HG03521 (cell line): ENCODE data around the gene RB1.

ENCODE experiments used
- ATAC-seq: cut with Tn5 transposase; IDR thresholded peaks from one replicate; pipeline ENCODE4 v1.9.1; 2021; ENCODE audit warnings: mild to moderate bottlenecking, moderate library complexity; ENCODE audit not compliant: unreplicated experiment

The RB1 gene

DNA sequence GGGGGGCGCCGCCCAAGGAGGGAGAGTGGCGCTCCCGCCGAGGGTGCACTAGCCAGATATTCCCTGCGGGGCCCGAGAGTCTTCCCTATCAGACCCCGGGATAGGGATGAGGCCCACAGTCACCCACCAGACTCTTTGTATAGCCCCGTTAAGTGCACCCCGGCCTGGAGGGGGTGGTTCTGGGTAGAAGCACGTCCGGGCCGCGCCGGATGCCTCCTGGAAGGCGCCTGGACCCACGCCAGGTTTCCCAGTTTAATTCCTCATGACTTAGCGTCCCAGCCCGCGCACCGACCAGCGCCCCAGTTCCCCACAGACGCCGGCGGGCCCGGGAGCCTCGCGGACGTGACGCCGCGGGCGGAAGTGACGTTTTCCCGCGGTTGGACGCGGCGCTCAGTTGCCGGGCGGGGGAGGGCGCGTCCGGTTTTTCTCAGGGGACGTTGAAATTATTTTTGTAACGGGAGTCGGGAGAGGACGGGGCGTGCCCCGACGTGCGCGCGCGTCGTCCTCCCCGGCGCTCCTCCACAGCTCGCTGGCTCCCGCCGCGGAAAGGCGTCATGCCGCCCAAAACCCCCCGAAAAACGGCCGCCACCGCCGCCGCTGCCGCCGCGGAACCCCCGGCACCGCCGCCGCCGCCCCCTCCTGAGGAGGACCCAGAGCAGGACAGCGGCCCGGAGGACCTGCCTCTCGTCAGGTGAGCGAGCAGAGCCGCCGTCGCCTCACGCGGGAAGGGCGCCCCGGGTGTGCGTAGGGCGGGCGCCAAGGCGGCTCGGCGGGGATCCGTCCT is at the start of gene RB1:
Gene RB1 (plus strand): TSS at position 393 of the 784 bp plus-strand sequence. CDS start 162 bp downstream, at position 555.
- peak; percentile 75 for ATAC-seq

GRCh38 chr13:48253849-48254248 is 49.7 kb upstream of the RB1 start:
- ATAC-seq, result no peak

- ATAC-seq, result no peak
Observed at GRCh38 chr13:48255090-48255489, 48.5 kb upstream of the RB1 start.

DNA sequence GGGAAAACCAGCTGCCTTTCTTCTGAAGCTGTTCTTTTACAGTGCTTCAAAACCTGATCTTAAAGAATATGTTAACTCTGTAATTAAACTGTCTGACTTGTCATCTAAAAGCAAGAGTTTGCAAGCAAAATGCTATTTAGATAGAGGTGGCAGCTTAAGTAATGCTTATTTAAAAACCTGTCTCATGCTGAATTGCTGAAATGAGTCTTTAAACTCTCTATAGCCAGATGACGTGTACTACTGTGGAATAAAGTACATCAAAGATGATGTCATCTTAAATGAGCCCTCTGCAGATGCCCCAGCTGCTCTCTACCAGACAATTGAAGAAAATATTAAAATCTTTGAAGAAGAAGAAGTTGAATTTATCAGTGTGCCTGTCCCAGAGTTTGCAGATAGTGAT is 47.6 kb upstream of the RB1 start:
- ATAC-seq, result no peak

DNA sequence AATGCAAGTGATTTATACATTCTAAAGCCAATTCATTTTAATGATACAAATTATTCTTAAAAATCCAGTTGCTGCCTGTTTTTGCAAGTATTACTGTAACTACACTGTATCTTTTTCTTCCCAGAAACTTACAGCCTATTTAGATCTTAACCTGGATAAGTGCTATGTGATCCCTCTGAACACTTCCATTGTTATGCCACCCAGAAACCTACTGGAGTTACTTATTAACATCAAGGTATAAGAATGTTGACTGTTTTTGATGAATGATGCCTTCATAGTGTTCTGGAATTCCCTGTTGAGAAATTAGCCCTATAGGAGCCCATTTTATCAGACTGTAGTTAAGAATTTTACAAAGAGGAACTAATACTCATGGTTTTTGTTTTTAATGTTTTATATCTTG is 45.5 kb upstream of the RB1 start:
- no peak for ATAC-seq

- ATAC-seq, result no peak
Observed at GRCh38 chr13:48258430-48258829, 45.1 kb upstream of the RB1 start.

DNA sequence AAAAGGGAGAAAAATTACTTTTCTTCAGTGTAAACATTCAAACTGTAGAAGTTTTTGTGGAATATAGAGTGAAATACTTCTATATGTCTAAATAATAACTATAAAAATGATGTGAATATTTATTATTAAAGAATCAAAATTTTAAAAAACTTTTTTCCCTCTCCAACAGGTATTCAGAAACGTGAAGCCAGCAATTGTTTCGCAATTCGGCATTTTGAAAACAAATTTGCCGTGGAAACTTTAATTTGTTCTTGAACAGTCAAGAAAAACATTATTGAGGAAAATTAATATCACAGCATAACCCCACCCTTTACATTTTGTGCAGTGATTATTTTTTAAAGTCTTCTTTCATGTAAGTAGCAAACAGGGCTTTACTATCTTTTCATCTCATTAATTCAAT is 42.6 kb upstream of the RB1 start:
- ATAC-seq, result no peak

- no peak for ATAC-seq
Observed at GRCh38 chr13:48263196-48263595, 40.4 kb upstream of the RB1 start.

DNA sequence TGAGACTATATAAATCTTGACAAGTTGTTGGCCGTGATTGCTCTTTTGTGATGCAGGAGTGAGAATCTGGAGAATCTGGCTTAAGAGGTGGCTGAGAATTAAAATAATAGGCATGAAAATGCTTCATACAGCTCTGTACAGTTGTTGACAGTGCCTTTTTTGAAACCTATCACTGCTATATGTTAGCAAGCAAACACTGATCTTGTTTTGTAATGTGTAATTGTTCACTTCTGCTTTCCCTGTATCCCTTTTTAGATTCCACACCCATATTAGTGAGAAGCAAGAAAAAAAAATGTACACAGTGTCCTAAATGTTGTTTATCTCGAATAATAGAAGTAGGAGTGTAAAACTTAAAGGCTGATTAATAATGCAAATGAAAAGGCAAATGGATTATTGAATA is 39.5 kb upstream of the RB1 start:
- no peak for ATAC-seq

- ATAC-seq, result no peak
Observed at GRCh38 chr13:48265217-48265815, 38.2 kb upstream of the RB1 start.

DNA sequence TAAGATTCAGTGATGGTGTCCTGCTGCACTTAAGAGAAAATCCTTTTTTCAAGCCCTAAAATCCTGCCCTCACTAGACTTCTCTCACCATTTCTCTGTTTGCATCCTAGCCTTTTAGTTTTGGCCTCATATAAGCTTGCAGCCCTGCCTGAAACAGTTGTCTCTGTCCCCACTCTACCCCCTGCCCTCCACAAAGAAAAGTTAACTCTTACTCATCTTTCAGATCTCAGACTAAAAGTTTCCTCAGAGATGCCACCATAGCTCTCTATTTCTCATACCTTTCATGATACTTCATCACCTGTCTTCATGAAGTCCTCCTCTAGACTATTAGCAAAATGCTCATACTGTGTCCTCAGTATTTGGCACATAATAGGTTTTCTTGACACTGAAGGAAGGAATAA is 37.4 kb upstream of the RB1 start:
- ATAC-seq, result no peak

DNA sequence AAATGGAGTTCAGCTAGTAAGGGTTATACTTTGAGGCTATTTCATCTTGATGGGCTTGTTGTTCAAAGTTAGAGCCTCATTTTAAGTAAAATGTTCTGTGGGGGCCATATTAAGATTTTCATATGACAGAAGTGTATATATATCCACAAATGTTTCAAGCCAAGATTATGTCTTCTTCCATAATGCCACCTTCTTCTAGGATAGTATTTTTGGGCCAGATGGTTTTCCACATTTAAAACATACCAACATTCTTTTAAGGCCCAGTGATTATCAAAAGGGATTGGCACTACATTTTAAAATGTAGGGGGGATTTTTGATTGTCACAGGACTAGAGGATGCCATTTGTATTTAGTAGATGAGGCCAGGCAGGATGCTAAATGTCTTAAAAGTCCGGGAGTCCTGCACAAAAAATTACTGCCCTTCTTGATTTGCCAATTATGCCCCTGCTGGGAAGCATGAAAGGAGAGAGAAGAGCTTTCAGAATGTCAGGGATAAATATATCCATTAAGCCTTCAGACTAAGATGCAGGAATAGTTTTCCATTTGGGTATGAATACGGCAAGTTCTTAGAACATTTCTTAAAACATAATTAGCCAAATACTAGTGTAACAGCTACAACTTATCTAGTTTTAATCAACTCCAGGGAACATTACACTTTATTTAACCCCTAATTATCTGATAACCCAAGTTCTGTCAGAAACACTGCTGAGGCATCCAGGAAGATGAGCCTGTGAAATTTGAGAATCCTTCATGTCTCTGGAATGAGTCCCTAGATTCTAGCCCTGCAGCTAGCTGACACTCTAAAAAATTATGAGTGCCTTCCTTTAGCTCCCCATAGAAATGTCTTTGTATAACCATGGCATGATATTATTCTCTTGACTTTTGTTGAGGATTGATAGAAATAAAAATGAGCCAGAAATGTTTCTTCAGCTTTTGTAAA is 36.6 kb upstream of the RB1 start:
- ATAC-seq, result no peak

GRCh38 chr13:48268019-48268418 is 35.5 kb upstream of the RB1 start:
- no peak for ATAC-seq

GRCh38 chr13:48273346-48273745 is 30.2 kb upstream of the RB1 start:
- ATAC-seq, result no peak

DNA sequence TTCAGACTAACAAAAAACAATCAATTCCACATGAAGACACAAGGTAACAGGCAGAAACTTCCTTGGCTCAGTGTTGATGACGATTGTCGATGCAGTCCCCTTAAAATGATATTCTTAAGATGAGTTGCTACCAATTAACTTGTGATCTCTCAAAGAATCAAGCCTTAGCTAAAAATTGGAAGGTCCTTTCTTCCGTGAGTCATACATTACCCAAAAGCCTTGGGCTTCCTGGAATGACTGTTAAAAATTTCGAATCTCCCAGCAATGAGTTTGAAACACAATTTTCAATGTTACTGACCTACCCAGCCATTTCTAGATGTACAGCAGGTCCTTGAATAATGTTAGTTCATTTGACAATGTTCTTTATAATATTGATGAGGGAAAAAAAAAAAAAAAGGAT is 28.0 kb upstream of the RB1 start:
- no peak for ATAC-seq

DNA sequence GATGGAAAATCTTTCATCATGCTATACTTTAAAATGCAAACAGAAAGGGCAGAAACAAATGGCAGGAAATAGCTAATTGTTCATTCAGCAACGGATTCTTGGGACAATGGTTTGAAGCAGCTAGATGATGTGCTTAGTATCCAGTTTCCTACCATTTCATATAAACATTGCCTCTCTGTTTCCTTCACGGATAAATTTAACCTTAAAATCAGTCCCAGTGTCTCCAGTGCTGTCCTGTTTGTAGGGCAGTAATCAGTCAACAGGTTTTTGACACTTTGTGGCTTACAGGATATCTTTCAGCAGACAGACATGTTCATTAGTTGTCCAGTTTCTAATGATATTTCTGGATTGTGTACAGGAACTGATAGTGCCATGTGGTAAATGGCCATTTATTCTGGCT is 24.7 kb upstream of the RB1 start:
- no peak for ATAC-seq

GRCh38 chr13:48281556-48281955 is 22.0 kb upstream of the RB1 start:
- ATAC-seq, result no peak

DNA sequence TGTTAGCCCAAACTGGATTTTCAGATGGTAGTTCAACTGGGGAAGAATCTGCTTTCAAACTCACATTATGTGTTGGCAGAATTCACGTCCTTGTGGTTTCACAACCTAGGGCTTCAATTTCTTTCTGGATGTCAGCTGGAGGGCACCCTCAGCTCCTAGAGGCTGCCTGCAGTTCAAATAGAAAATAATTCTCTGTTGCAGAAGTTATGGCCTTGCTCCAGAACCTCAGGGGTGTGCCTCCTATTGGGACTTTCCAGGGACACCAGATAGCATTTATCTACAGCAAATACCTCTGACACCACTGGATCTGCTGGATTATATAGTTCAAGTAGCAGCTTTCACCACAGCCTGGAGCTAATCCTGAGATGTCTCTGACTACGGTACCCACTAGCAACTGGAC is 11.8 kb upstream of the RB1 start:
- ATAC-seq, result no peak

- no peak for ATAC-seq
Observed at GRCh38 chr13:48292650-48293049, 10.9 kb upstream of the RB1 start.

DNA sequence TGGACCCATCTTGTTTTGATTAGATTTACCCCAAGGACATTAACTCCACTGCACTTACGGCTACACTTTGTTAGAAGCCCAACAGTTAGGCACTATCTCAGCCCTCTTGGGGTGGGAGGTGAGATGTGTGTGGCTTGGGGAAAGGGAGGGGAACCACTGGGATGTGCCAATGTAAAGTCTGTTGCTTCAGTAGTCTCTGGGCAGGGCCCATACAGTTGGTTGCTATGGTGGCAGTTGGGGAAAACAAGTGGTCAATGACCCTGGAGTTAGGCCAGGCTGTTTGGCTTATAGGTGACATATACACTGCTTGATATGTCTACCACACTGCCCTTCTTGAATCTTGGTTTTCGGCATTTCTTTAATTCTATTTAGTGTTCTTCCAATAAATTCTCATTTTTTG is 8.9 kb upstream of the RB1 start:
- no peak for ATAC-seq

DNA sequence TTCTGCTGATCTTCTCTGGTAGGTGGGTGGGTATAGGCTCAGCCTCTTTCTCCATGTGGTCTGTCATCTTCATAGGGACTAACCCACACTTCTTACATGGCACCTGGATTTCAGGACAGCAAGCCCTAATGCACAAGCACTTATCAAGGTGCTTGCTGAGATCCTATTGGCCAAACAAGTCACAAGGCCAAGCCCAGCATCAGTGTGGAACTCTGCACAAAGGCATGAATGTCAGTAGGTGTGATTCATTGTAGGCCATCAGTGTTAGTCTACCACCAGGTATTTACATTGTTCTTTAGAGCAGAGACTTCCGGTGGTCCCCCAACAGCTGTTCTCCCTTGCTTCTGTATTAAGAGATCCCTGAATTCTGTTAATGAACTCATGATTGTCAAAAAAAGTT is 8.3 kb upstream of the RB1 start:
- ATAC-seq, result no peak

DNA sequence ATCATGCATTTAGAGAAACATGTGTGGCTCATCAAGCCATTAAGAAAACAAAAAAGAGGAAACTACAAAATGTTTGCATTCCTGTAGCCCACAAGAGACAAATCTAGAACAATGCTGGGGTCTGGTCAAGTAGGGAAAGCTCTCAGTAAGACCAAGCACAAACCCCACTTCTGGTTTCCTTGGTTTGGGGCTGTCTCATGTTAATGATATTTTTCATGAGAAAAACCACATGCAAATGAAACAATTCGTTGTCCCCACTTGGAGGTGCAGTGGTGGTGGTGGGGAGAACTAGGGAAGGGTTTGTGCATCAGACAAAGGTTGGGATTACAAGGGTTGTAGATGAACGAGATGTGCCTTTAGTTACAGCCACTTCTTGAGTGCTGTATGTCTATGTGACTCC is 7.0 kb upstream of the RB1 start:
- ATAC-seq, result no peak
